ENCODE results near the gene ANK3.

The ANK3 gene

DNA sequence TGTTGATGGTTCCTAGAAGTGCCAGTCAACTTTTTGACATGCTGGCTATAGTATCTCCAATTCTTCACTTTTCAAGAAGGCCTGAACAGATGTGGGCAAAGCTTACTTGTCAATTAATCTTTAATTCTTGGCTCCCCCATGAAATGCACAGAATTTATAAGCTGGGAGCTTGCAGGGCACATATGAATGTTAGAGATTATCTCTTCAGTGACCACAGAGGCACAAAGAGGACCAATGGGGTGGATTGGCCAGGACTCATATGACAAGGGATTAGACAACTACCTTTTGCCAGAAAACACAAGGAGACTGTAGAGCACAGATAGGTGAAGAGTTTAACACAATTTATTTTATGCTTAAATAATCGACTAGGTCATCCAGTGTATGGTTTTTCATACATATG, 361.6 kb downstream of the ANK3 start:
- Histone ChIP-seq H3K9me2 (replicated peaks; ENCODE audit: insufficient read depth, low read length) (no peaks in the 10 kb centered on the region), H3K9me3 (replicated peaks; ENCODE audit: insufficient read depth, low read length) (no peaks in the 10 kb centered on the region), H2AFZ (ENCODE audit: low read length) (no peak overlapping the region), H3K36me3 (replicated peaks; ENCODE audit: insufficient read depth, low read length) (no peaks in the 10 kb centered on the region), H3K4me1 (ENCODE audit: low read length) (0 out of 2 replicates have a peak, but pooled peaks cover 7% of the 10 kb centered on the region), H3K79me2 (ENCODE audit: low read length) (no peaks in the 10 kb centered on the region), H3K27me3 (replicated peaks; ENCODE audit: insufficient read depth, low read length) (no peaks in the 10 kb centered on the region), H3K27ac (ENCODE audit: low read length) (no peak overlapping the region), H3F3A (ENCODE audit: insufficient read depth, low read length) (no peaks in the 10 kb centered on the region), H3K9ac (ENCODE audit: low read length) (no peak overlapping the region), H3K4me2 (ENCODE audit: low read depth, low read length) (no peak overlapping the region), H3K4me3 (ENCODE audit: low read length) (no peak overlapping the region), H4K20me1 (ENCODE audit: insufficient read depth, low read length) (no peaks in the 10 kb centered on the region)
- DNase-seq: no peak
- no peak for TF ChIP-seq EZH2phosphoT487 (IDR thresholded peaks at IDR 0.05; ENCODE audit: low read length)
- TF ChIP-seq EZH2 (optimal IDR thresholded peaks at IDR 0.05; ENCODE audit: low read depth, low read length): no peak
- TF ChIP-seq, protein P1, sequence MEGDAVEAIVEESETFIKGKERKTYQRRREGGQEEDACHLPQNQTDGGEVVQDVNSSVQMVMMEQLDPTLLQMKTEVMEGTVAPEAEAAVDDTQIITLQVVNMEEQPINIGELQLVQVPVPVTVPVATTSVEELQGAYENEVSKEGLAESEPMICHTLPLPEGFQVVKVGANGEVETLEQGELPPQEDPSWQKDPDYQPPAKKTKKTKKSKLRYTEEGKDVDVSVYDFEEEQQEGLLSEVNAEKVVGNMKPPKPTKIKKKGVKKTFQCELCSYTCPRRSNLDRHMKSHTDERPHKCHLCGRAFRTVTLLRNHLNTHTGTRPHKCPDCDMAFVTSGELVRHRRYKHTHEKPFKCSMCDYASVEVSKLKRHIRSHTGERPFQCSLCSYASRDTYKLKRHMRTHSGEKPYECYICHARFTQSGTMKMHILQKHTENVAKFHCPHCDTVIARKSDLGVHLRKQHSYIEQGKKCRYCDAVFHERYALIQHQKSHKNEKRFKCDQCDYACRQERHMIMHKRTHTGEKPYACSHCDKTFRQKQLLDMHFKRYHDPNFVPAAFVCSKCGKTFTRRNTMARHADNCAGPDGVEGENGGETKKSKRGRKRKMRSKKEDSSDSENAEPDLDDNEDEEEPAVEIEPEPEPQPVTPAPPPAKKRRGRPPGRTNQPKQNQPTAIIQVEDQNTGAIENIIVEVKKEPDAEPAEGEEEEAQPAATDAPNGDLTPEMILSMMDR (IDR thresholded peaks at IDR 0.05; ENCODE audit: low read length): no peak

DNA sequence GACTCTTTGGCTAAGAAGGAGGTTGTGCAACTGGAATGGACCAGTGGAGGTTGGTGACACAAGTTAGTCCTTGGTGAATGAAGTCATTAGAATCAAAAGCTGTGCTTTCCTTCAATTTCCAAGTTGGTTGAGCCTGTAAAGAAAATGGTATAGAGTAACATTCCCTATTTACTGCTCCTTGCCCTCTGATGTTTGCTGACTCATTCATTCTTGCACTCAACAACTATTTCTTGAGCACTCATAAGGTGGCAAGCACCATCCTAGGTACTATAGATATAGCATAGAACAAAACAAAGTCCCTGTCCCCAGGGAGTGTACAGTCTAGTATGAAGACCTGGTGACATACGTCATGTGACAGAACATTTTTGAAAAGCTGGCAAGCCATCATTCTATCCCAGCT, 364.4 kb downstream of the ANK3 start:
- TF ChIP-seq EZH2 (optimal IDR thresholded peaks at IDR 0.05; ENCODE audit: low read depth, low read length): no peak
- TF ChIP-seq, protein P1 (IDR thresholded peaks at IDR 0.05; ENCODE audit: low read length): no peak
- no peak for TF ChIP-seq EZH2phosphoT487 (IDR thresholded peaks at IDR 0.05; ENCODE audit: low read length)

DNA sequence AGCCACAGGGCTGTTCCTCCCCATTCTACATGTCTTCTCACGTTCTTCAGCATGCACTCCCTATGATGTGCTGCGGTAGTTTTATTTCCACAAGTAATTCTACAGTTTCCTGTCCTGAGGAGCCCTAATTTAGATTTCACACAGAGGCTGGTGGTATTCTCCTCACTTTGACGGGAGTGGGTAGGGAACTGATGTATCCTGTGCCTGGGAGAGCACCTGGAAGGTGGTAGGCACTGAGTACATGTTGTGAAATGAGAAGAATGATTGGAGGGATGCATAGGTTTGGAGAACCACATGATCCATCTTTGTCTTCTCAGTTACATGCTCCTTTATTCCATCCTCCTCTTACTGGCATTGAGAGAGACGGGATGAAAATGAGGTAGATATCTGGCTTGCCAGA, 365.2 kb downstream of the ANK3 start:
- no peaks in the 10 kb centered on the region for H4K20me1 ChIP-seq (ENCODE audit: insufficient read depth, low read length)
- no peak overlapping the region for H3K9ac ChIP-seq (ENCODE audit: low read length)
- no peak for TF ChIP-seq EZH2phosphoT487 (IDR thresholded peaks at IDR 0.05; ENCODE audit: low read length)
- no peak overlapping the region for H3K4me3 ChIP-seq (ENCODE audit: low read length)
- no peak for DNase-seq
- H3K36me3 ChIP-seq (replicated peaks; ENCODE audit: insufficient read depth, low read length): no peaks in the 10 kb centered on the region
- no peaks in the 10 kb centered on the region for H3K27me3 ChIP-seq (replicated peaks; ENCODE audit: insufficient read depth, low read length)
- no peaks in the 10 kb centered on the region for H3K4me1 ChIP-seq (ENCODE audit: low read length)
- H3K27ac ChIP-seq (ENCODE audit: low read length): no peak overlapping the region
- no peak overlapping the region for H3K4me2 ChIP-seq (ENCODE audit: low read depth, low read length)
- no peak overlapping the region for H2AFZ ChIP-seq (ENCODE audit: low read length)
- H3K9me2 ChIP-seq (replicated peaks; ENCODE audit: insufficient read depth, low read length): no peaks in the 10 kb centered on the region
- no peaks in the 10 kb centered on the region for H3K9me3 ChIP-seq (replicated peaks; ENCODE audit: insufficient read depth, low read length)
- H3K79me2 ChIP-seq (ENCODE audit: low read length): no peaks in the 10 kb centered on the region
- no peaks in the 10 kb centered on the region for H3F3A ChIP-seq (ENCODE audit: insufficient read depth, low read length)

More for the DNA sequence above, 364.4 kb downstream of the ANK3 start:
- Histone ChIP-seq H4K20me1 (ENCODE audit: insufficient read depth, low read length) (no peaks in the 10 kb centered on the region), H3K9me2 (replicated peaks; ENCODE audit: insufficient read depth, low read length) (no peaks in the 10 kb centered on the region), H3K4me3 (ENCODE audit: low read length) (no peak overlapping the region), H3K4me2 (ENCODE audit: low read depth, low read length) (no peak overlapping the region), H2AFZ (ENCODE audit: low read length) (no peak overlapping the region), H3K79me2 (ENCODE audit: low read length) (no peaks in the 10 kb centered on the region), H3K9ac (ENCODE audit: low read length) (no peak overlapping the region), H3K27ac (ENCODE audit: low read length) (no peak overlapping the region), H3K36me3 (replicated peaks; ENCODE audit: insufficient read depth, low read length) (no peaks in the 10 kb centered on the region), H3K4me1 (ENCODE audit: low read length) (no peaks in the 10 kb centered on the region), H3K27me3 (replicated peaks; ENCODE audit: insufficient read depth, low read length) (no peaks in the 10 kb centered on the region), H3K9me3 (replicated peaks; ENCODE audit: insufficient read depth, low read length) (no peaks in the 10 kb centered on the region), H3F3A (ENCODE audit: insufficient read depth, low read length) (no peaks in the 10 kb centered on the region)
- no peak for DNase-seq

DNA sequence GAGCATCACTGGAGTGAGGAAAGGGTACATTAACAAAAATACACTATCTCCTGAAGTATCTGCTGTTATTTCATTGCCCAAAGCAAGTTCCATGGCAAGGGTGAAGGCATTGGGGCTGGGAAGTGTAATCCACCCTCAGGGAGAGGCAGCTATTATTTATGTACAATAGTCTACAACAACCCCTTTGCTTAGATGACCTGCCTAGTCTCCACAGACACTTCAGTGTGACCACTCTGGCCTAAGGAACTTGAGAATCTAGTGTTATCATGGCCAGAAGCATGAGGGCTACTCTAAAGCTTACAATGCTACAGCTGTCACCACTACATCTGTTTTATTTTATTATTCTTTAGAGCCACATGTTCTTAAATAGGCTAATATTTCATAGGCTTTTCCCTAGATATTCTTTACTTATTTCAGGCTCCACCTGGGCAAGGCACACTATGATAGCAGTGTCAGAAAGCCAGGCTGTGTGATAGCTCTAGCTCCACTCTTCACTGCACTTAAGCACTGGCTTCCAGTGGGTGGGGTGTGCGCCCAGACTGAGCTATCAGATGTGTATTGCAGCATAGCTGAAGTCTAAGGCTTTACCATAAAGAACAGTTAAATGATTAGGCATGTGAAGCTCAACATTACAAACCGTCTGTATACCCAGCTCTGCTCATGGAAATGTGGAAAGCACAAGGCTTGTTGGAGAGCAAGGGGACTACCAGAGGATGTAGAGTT, 366.4 kb downstream of the ANK3 start:
- no peaks in the 10 kb centered on the region for H3K9me3 ChIP-seq (replicated peaks; ENCODE audit: insufficient read depth, low read length)
- no peaks in the 10 kb centered on the region for H3K36me3 ChIP-seq (replicated peaks; ENCODE audit: insufficient read depth, low read length)
- no peaks in the 10 kb centered on the region for H3K4me1 ChIP-seq (ENCODE audit: low read length)
- DNase-seq: no peak
- no peak for TF ChIP-seq EZH2phosphoT487 (IDR thresholded peaks at IDR 0.05; ENCODE audit: low read length)
- TF ChIP-seq EZH2 (optimal IDR thresholded peaks at IDR 0.05; ENCODE audit: low read depth, low read length): no peak
- no peaks in the 10 kb centered on the region for H3K79me2 ChIP-seq (ENCODE audit: low read length)
- H3F3A ChIP-seq (ENCODE audit: insufficient read depth, low read length): no peaks in the 10 kb centered on the region
- no peak overlapping the region for H3K4me3 ChIP-seq (ENCODE audit: low read length)
- H3K9ac ChIP-seq (ENCODE audit: low read length): no peak overlapping the region
- H2AFZ ChIP-seq (ENCODE audit: low read length): no peak overlapping the region
- H3K4me2 ChIP-seq (ENCODE audit: low read depth, low read length): no peak overlapping the region
- no peak overlapping the region for H3K27ac ChIP-seq (ENCODE audit: low read length)
- H3K9me2 ChIP-seq (replicated peaks; ENCODE audit: insufficient read depth, low read length): no peaks in the 10 kb centered on the region
- no peaks in the 10 kb centered on the region for H3K27me3 ChIP-seq (replicated peaks; ENCODE audit: insufficient read depth, low read length)
- H4K20me1 ChIP-seq (ENCODE audit: insufficient read depth, low read length): no peaks in the 10 kb centered on the region

Measured in MM.1S (cell line).